ENCODE data around the gene CTAGE1. TPM values are rescaled to one million over a fixed set of nuclear protein-coding genes. Genes with fewer than 3 reads are reported as not detected.

The CTAGE1 gene
- total and polyA plus RNA-seq, 3 donors from 2014 or later = 4.2 to 19.6 (median 5.2) TPM

GRCh38 chr18:22459491-22459890 is 41.8 kb upstream of the CTAGE1 start:
- Histone ChIP-seq H3K9me3 (no peaks in the 10 kb centered on the region), H3K27me3 (no peaks in the 10 kb centered on the region), H3K4me3 (no peak overlapping the region), H3K4me1 (peaks cover 5% of the 10 kb centered on the region), H3K27ac (no peak overlapping the region), H3K36me3 (ENCODE audit: low read depth, missing control alignments) (no peaks in the 10 kb centered on the region)
- intact Hi-C loops (cut with DNase I; ENCODE audit: low total_unique reads) = no loop called here
- TF ChIP-seq CTCF (IDR thresholded peaks at IDR 0.05) (no peak), POLR2A (IDR thresholded peaks at IDR 0.05) (no peak)
- no peak for DNase-seq
- 80 to 83% methylated on average over 2 of the region's 2 CpGs for WGBS, 2 donors

GRCh38 chr18:22457524-22457923 is 39.8 kb upstream of the CTAGE1 start:
- H3K27ac ChIP-seq = no peak overlapping the region
- intact Hi-C loops (cut with DNase I; ENCODE audit: low total_unique reads) = no loop called here
- TF ChIP-seq POLR2A (IDR thresholded peaks at IDR 0.05) (no peak), CTCF (IDR thresholded peaks at IDR 0.05) (no peak)
- peaks cover 5% of the 10 kb centered on the region for H3K4me1 ChIP-seq
- H3K4me3 ChIP-seq = no peak overlapping the region
- no peaks in the 10 kb centered on the region for H3K36me3 ChIP-seq (ENCODE audit: low read depth, missing control alignments)
- H3K27me3 ChIP-seq = no peaks in the 10 kb centered on the region
- DNase-seq = no peak
- WGBS, 2 donors = 92 to 94% methylated on average over 8 of the region's 8 CpGs
- no peaks in the 10 kb centered on the region for H3K9me3 ChIP-seq

GRCh38 chr18:22456547-22456946 is 38.8 kb upstream of the CTAGE1 start:
- Histone ChIP-seq H3K4me1 (peaks cover 9% of the 10 kb centered on the region), H3K27ac (no peak overlapping the region), H3K4me3 (no peak overlapping the region), H3K9me3 (no peaks in the 10 kb centered on the region), H3K36me3 (ENCODE audit: low read depth, missing control alignments) (no peaks in the 10 kb centered on the region), H3K27me3 (no peaks in the 10 kb centered on the region)
- no peak for DNase-seq
- intact Hi-C loops (cut with DNase I; ENCODE audit: low total_unique reads) = no loop called here
- WGBS, 2 donors = 66 to 68% methylated on average over 6 of the region's 6 CpGs
- TF ChIP-seq POLR2A (IDR thresholded peaks at IDR 0.05) = no peak
- no peak for TF ChIP-seq CTCF (IDR thresholded peaks at IDR 0.05)

- H3K4me3 ChIP-seq = no peak overlapping the region
- DNase-seq = no peak
- no peak for TF ChIP-seq POLR2A (IDR thresholded peaks at IDR 0.05)
- TF ChIP-seq CTCF (IDR thresholded peaks at IDR 0.05) = no peak
- H3K4me1 ChIP-seq = peaks cover 9% of the 10 kb centered on the region
- no peak overlapping the region for H3K27ac ChIP-seq
- WGBS, 2 donors = 33 to 41% methylated on average over 6 of the region's 6 CpGs
- no peaks in the 10 kb centered on the region for H3K27me3 ChIP-seq
- H3K9me3 ChIP-seq = no peaks in the 10 kb centered on the region
- H3K36me3 ChIP-seq (ENCODE audit: low read depth, missing control alignments) = no peaks in the 10 kb centered on the region
- intact Hi-C loops (cut with DNase I; ENCODE audit: low total_unique reads) = no loop called here
Observed at GRCh38 chr18:22456116-22456480, 38.4 kb upstream of the CTAGE1 start.

- Histone ChIP-seq H3K36me3 (ENCODE audit: low read depth, missing control alignments) (no peaks in the 10 kb centered on the region), H3K9me3 (no peaks in the 10 kb centered on the region), H3K27ac (no peak overlapping the region), H3K4me1 (peaks cover 9% of the 10 kb centered on the region), H3K27me3 (no peaks in the 10 kb centered on the region), H3K4me3 (no peak overlapping the region)
- TF ChIP-seq POLR2A (IDR thresholded peaks at IDR 0.05) = no peak
- TF ChIP-seq CTCF (IDR thresholded peaks at IDR 0.05) = no peak
- 50 to 66% methylated on average over 3 of the region's 3 CpGs for WGBS, 2 donors
- intact Hi-C loops (cut with DNase I; ENCODE audit: low total_unique reads) = no loop called here
- no peak for DNase-seq
Observed at GRCh38 chr18:22455425-22456115, 37.9 kb upstream of the CTAGE1 start.
